ENCODE results near the gene PLEKHA6. TPM values are rescaled to one million over a fixed set of nuclear protein-coding genes. Genes with fewer than 3 reads are reported as not detected.

PLEKHA6 gene
- total RNA-seq, 4 donors from 2014 or later = 8.7 to 17.8 (median 11.4) TPM

GRCh38 chr1:204282761-204283221, 76.9 kb downstream of the PLEKHA6 start:
- no peak for ATAC-seq
- H3K9me3 ChIP-seq = no peaks in the 10 kb centered on the region
- no peak overlapping the region for H3K4me3 ChIP-seq
- no peak for TF ChIP-seq POLR2AphosphoS5 (IDR thresholded peaks at IDR 0.05)
- TF ChIP-seq EP300 (IDR thresholded peaks at IDR 0.05) = no peak
- TF ChIP-seq POLR2A (IDR thresholded peaks at IDR 0.05) = no peak
- no peak for TF ChIP-seq CTCF (IDR thresholded peaks at IDR 0.05)
- H3K27ac ChIP-seq = peak overlapping the region in 3 of 4 donors; percentile 33 to 47 (median 42)
- peaks cover 0 to 68% (median 0%) of the 10 kb centered on the region in 3 donors for H3K4me1 ChIP-seq
- H3K27me3 ChIP-seq = peaks cover 69% of the 10 kb centered on the region
- 53% methylated on average over 8 of the region's 11 CpGs; no CpG with 5 or more reads in 1 of the 2 donors for WGBS, 2 donors (ENCODE audit: low coverage in 1 of 2)
- H3K36me3 ChIP-seq = no peaks in the 10 kb centered on the region

GRCh38 chr1:204280099-204280961, 79.4 kb downstream of the PLEKHA6 start:
- ATAC-seq = no peak
- Histone ChIP-seq H3K4me1 (peaks cover 0 to 60% (median 0%) of the 10 kb centered on the region in 3 donors), H3K9me3 (no peaks in the 10 kb centered on the region), H3K27me3 (peaks cover 71% of the 10 kb centered on the region), H3K36me3 (no peaks in the 10 kb centered on the region), H3K4me3 (no peak overlapping the region), H3K27ac (no peak overlapping the region)
- TF ChIP-seq CTCF (IDR thresholded peaks at IDR 0.05) (no peak), POLR2AphosphoS5 (IDR thresholded peaks at IDR 0.05) (no peak), POLR2A (IDR thresholded peaks at IDR 0.05) (no peak), EP300 (IDR thresholded peaks at IDR 0.05) (no peak)
- WGBS, 2 donors (ENCODE audit: low coverage in 1 of 2) = 49 to 70% methylated on average over 3 to 4 of the region's 5 CpGs

GRCh38 chr1:204278958-204279357, 80.8 kb downstream of the PLEKHA6 start:
- H3K27me3 ChIP-seq = peaks cover 70% of the 10 kb centered on the region
- no peak for TF ChIP-seq POLR2A (IDR thresholded peaks at IDR 0.05)
- TF ChIP-seq POLR2AphosphoS5 (IDR thresholded peaks at IDR 0.05) = no peak
- no peak for TF ChIP-seq EP300 (IDR thresholded peaks at IDR 0.05)
- no peak for TF ChIP-seq CTCF (IDR thresholded peaks at IDR 0.05)
- H3K27ac ChIP-seq = no peak overlapping the region
- 43 to 63% methylated on average over 3 of the region's 4 CpGs for WGBS, 2 donors (ENCODE audit: low coverage in 1 of 2)
- H3K4me3 ChIP-seq = no peak overlapping the region
- H3K4me1 ChIP-seq = peaks cover 0 to 58% (median 0%) of the 10 kb centered on the region in 3 donors
- H3K9me3 ChIP-seq = no peaks in the 10 kb centered on the region
- H3K36me3 ChIP-seq = no peaks in the 10 kb centered on the region
- no peak for ATAC-seq

- H3K27me3 ChIP-seq = peaks cover 66% of the 10 kb centered on the region
- no peak for ATAC-seq
Measured at GRCh38 chr1:204278251-204278650, 81.5 kb downstream of the PLEKHA6 start.

More at GRCh38 chr1:204278251-204278650, 81.5 kb downstream of the PLEKHA6 start:
- H3K36me3 ChIP-seq = no peaks in the 10 kb centered on the region
- no peak overlapping the region for H3K27ac ChIP-seq
- H3K4me3 ChIP-seq = no peak overlapping the region
- H3K9me3 ChIP-seq = no peaks in the 10 kb centered on the region
- H3K4me1 ChIP-seq = peaks cover 0 to 50% (median 0%) of the 10 kb centered on the region in 3 donors
- WGBS, 2 donors (ENCODE audit: low coverage in 1 of 2) = 38 to 39% methylated on average over 4 of the region's 4 CpGs
- TF ChIP-seq POLR2AphosphoS5 (IDR thresholded peaks at IDR 0.05) (no peak), POLR2A (IDR thresholded peaks at IDR 0.05) (no peak), EP300 (IDR thresholded peaks at IDR 0.05) (no peak), CTCF (IDR thresholded peaks at IDR 0.05) (no peak)
